ENCODE measurements around the gene SLC22A23. TPM values are rescaled to one million over a fixed set of nuclear protein-coding genes. Genes with fewer than 3 reads are reported as not detected.

The SLC22A23 gene
- total RNA-seq, 1 donor, result 18.1 TPM

DNA sequence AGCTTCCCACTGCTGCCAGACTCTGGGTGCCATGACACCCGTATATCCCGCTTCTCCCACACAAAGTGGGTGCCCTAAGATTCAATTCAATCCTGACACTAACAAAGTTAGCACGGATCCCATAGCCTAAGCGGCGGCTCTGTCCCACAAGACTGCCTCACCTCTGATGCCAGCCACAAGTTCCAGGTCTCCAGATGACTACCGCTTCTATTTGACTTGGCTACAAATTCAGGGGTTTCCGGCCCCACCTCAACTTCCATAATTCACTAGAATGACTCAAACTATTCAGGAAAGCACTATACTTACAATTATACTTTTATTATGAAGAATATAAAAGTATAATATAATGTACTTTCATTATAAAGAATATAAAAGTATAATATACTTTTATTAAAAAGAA is 24.8 kb upstream of the SLC22A23 start:
- peaks cover 3% of the 10 kb centered on the region for H3K27me3 ChIP-seq (ENCODE audit: insufficient read depth, low read length)
- no peaks in the 10 kb centered on the region for H4K20me1 ChIP-seq (ENCODE audit: insufficient read depth, low read length)
- no peak overlapping the region for H2AFZ ChIP-seq (ENCODE audit: low read length)
- H3K4me1 ChIP-seq (ENCODE audit: insufficient read depth, low read length), result no peaks in the 10 kb centered on the region
- peaks cover 3% of the 10 kb centered on the region for H3K9me3 ChIP-seq (ENCODE audit: low read depth, low read length)
- H3K27ac ChIP-seq (ENCODE audit: low read depth, low read length), result no peak overlapping the region
- H3K4me2 ChIP-seq (ENCODE audit: insufficient read depth, low read length), result no peak overlapping the region
- DNase-seq (ENCODE audit: insufficient read length, low spot score, missing footprints), result no peak
- H3K79me2 ChIP-seq (ENCODE audit: insufficient read depth, low read length), result no peaks in the 10 kb centered on the region
- H3K36me3 ChIP-seq (ENCODE audit: insufficient read depth, low read length), result no peaks in the 10 kb centered on the region
- TF ChIP-seq, protein P1, sequence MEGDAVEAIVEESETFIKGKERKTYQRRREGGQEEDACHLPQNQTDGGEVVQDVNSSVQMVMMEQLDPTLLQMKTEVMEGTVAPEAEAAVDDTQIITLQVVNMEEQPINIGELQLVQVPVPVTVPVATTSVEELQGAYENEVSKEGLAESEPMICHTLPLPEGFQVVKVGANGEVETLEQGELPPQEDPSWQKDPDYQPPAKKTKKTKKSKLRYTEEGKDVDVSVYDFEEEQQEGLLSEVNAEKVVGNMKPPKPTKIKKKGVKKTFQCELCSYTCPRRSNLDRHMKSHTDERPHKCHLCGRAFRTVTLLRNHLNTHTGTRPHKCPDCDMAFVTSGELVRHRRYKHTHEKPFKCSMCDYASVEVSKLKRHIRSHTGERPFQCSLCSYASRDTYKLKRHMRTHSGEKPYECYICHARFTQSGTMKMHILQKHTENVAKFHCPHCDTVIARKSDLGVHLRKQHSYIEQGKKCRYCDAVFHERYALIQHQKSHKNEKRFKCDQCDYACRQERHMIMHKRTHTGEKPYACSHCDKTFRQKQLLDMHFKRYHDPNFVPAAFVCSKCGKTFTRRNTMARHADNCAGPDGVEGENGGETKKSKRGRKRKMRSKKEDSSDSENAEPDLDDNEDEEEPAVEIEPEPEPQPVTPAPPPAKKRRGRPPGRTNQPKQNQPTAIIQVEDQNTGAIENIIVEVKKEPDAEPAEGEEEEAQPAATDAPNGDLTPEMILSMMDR (IDR thresholded peaks at IDR 0.05; ENCODE audit: extremely low read depth, low read depth, low read length), result no peak
- no peak overlapping the region for H3K4me3 ChIP-seq (ENCODE audit: insufficient read depth, low read length)

DNA sequence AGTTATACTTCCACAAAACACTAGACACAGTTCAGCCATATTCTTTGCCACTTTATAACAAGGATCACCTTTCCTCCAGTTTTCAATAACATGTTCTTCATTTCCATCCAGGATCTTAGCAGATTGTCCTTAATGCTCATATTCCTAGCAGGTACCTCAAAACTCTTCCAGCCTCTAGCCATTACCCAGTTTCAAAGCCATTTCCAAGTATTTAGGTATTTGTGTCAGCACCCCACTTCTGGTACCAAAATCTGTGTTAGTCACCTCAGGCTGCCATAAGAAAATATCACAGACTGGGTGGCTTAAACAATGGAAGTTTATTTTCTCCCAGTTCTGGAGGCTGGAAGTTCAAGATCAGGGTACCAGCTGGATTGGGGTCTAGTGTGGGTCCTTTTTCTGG is 23.2 kb upstream of the SLC22A23 start:
- H3K4me3 ChIP-seq (ENCODE audit: insufficient read depth, low read length), result no peak overlapping the region
- H2AFZ ChIP-seq (ENCODE audit: low read length), result no peak overlapping the region
- H3K9me3 ChIP-seq (ENCODE audit: low read depth, low read length), result peaks cover 3% of the 10 kb centered on the region
- TF ChIP-seq, protein P1 (IDR thresholded peaks at IDR 0.05; ENCODE audit: extremely low read depth, low read depth, low read length), result no peak
- no peak overlapping the region for H3K27ac ChIP-seq (ENCODE audit: low read depth, low read length)
- no peaks in the 10 kb centered on the region for H3K4me1 ChIP-seq (ENCODE audit: insufficient read depth, low read length)
- no peak for DNase-seq (ENCODE audit: insufficient read length, low spot score, missing footprints)
- H3K79me2 ChIP-seq (ENCODE audit: insufficient read depth, low read length), result no peaks in the 10 kb centered on the region
- no peak overlapping the region for H3K4me2 ChIP-seq (ENCODE audit: insufficient read depth, low read length)
- peaks cover 3% of the 10 kb centered on the region for H3K27me3 ChIP-seq (ENCODE audit: insufficient read depth, low read length)
- no peaks in the 10 kb centered on the region for H3K36me3 ChIP-seq (ENCODE audit: insufficient read depth, low read length)
- no peaks in the 10 kb centered on the region for H4K20me1 ChIP-seq (ENCODE audit: insufficient read depth, low read length)

DNA sequence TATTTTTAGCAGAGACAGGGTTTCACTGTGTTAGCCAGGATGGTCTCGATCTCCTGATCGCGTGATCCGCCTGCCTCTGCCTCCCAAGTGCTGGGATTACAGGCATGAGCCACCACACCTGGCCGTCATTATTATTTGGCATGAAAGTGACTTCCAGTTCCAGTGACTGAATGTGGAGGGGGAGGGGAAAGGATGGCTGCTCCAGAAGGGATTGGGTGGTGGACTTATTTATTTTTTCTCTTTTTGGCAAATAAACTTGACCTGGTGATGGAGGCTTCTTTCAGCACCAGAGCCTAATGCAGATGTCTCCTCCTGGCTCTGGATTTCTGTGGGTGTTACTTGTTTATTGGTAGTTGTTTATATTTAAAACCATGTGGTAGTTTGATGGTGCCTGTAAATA is 16.9 kb upstream of the SLC22A23 start:
- H3K27ac ChIP-seq (ENCODE audit: low read depth, low read length), result no peak overlapping the region
- no peaks in the 10 kb centered on the region for H3K27me3 ChIP-seq (ENCODE audit: insufficient read depth, low read length)
- no peak overlapping the region for H3K4me3 ChIP-seq (ENCODE audit: insufficient read depth, low read length)
- DNase-seq (ENCODE audit: insufficient read length, low spot score, missing footprints), result no peak
- H3K9me3 ChIP-seq (ENCODE audit: low read depth, low read length), result no peaks in the 10 kb centered on the region
- no peak overlapping the region for H2AFZ ChIP-seq (ENCODE audit: low read length)
- TF ChIP-seq, protein P1 (IDR thresholded peaks at IDR 0.05; ENCODE audit: extremely low read depth, low read depth, low read length), result no peak
- no peaks in the 10 kb centered on the region for H3K79me2 ChIP-seq (ENCODE audit: insufficient read depth, low read length)
- H3K4me2 ChIP-seq (ENCODE audit: insufficient read depth, low read length), result no peak overlapping the region
- peaks cover 18% of the 10 kb centered on the region for H3K4me1 ChIP-seq (ENCODE audit: insufficient read depth, low read length)
- no peaks in the 10 kb centered on the region for H3K36me3 ChIP-seq (ENCODE audit: insufficient read depth, low read length)
- H4K20me1 ChIP-seq (ENCODE audit: insufficient read depth, low read length), result no peaks in the 10 kb centered on the region

DNA sequence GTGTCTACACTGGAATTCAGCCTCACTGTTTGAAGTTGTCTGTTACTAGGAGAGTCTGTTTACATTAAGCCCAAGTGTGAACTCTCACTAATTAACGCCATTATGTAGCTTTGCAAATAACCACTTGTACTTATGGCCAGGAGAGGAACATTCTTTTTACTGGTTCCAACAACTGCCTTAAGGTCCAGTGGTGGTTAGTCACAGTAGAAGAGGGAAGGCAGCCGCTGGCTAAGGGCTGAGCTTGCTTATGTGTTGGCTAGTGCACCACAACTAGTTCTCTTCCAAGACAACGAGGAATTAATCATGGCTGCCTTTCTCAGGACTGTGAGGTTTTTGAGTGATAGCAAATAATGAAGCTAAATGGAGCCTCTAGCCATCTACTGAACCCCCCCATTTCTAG is 14.9 kb upstream of the SLC22A23 start:
- Histone ChIP-seq H3K79me2 (ENCODE audit: insufficient read depth, low read length) (no peaks in the 10 kb centered on the region), H3K4me1 (ENCODE audit: insufficient read depth, low read length) (peaks cover 18% of the 10 kb centered on the region), H2AFZ (ENCODE audit: low read length) (peak overlapping the region; percentile 17), H3K27me3 (ENCODE audit: insufficient read depth, low read length) (no peaks in the 10 kb centered on the region), H4K20me1 (ENCODE audit: insufficient read depth, low read length) (no peaks in the 10 kb centered on the region), H3K9me3 (ENCODE audit: low read depth, low read length) (no peaks in the 10 kb centered on the region), H3K4me2 (ENCODE audit: insufficient read depth, low read length) (no peak overlapping the region), H3K4me3 (ENCODE audit: insufficient read depth, low read length) (no peak overlapping the region), H3K36me3 (ENCODE audit: insufficient read depth, low read length) (no peaks in the 10 kb centered on the region), H3K27ac (ENCODE audit: low read depth, low read length) (peak overlapping the region; percentile 92)
- DNase-seq (ENCODE audit: insufficient read length, low spot score, missing footprints), result peak; percentile 78
- TF ChIP-seq, protein P1 (IDR thresholded peaks at IDR 0.05; ENCODE audit: extremely low read depth, low read depth, low read length), result no peak

All from osteoblast (primary cell).